UCSD-AML1 (cell line): ENCODE data around the gene SLC7A14.

Experiments used
- DNase-seq: peaks from one replicate; lab custom pipeline; 2025; ENCODE audit not compliant: unreplicated experiment; lab: John Stamatoyannopoulos, UW

The SLC7A14 gene

DNA sequence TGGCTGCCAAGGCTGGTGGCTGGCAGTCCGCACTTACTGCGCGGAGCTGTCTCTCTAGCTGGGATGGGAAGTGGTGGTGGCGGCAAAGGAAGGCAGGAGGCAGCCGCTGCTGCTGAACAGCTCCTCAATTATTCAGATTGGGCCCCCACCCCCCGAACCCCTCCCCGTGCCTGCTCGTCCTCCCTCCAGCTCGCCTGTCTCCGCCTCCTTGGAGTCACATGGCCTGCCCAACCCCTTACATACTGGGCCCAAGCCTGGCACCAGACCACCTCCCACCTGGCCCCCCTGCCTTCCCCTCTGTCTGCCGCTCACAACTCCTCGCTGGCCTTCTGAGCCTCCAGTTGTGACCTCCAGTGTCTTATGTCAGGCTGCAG is at the start of gene SLC7A14:
SLC7A14 (minus strand) TSS at position 139 of the 374 bp plus-strand sequence. CDS start 59,139 bp downstream, outside the sequence.
- no peak for DNase-seq

DNA sequence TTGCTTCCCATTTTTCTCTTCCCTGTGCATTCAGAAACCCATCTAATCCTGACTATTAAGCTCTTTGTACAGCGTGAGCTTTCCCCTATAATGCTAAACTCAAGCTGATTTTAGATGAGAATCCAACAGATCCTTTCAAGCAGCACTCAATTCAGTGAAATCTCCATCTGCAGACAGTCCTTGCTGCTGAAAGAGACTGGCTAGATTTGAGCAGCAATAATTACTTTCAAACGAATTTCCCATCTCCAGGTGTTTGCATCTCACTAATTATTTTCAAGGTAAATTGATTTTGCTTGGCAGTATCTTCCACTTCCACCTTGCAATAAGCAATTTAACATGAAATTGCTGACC is 49.5 kb upstream of the SLC7A14 start:
- DNase-seq = no peak

DNA sequence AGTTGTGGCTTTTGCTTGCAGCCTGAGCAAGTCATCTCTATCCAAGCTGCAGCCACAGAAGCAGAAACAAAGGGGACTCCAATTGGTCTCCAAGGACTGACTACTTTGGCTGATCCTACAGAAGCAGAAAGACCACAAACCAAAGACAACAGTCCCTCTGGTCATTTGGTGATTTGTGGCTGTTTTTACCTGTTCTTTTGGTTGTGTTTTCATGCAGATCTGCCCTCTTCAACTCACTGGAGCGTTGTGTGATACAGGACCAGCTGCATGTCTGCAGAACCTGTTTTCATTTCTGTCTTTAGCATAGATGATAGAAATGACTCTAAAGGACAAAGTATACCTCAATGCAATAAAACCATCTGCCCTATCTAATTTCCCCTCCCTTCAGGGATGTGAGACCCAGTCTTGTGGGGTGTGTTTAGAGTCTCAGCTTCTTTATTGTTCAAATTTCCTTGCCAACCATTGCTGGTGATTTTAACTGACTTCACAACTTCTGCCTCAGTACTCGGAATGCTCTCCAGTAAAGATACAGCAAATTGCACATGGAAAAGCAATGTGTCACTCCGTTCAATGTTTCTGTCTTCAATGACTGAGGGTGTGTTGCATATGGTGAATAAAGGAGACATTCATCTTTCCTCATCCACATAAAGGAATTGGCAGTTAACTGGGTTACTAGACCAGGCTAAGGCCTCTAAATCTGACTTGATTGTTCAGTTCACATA is 48.9 kb upstream of the SLC7A14 start:
- no peak for DNase-seq

DNA sequence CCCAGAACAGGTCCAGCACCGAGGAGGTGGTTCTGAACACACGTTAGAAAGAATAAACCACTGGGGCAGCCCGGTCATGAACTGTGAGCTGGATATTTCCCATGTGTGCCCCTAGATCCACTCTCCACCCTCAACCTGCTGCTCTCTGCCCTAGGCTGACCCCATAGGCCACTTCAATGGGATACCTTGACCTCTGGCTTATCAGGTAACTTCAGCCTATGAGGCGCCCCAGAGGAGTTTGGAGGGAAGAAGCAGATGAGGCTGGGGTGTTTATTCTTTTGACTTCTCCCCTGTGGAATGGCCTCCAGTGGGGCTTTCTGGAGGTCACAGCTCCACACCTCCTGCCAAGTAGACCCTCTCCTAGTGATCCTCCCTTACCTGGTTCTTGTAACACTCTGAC is 47.7 kb upstream of the SLC7A14 start:
- DNase-seq = no peak

DNA sequence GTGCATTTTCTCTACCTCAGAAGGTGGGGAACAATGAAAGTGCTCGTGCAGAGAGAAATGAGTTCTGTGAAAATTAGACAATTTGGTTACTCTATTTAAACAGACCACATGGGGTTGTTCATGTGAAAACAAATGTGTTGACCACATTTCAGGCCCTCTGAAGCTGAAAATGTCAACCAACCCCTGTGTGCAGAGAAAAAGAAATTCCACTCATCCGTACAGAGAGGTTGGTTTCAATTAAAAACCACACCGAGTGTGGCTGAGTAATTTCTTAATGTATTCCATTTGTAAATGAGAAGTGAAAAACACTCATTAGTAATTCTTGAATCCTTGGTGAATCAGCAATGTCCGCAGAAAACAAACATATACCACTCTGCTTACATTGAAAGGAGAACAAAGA is 46.9 kb upstream of the SLC7A14 start:
- no peak for DNase-seq

DNA sequence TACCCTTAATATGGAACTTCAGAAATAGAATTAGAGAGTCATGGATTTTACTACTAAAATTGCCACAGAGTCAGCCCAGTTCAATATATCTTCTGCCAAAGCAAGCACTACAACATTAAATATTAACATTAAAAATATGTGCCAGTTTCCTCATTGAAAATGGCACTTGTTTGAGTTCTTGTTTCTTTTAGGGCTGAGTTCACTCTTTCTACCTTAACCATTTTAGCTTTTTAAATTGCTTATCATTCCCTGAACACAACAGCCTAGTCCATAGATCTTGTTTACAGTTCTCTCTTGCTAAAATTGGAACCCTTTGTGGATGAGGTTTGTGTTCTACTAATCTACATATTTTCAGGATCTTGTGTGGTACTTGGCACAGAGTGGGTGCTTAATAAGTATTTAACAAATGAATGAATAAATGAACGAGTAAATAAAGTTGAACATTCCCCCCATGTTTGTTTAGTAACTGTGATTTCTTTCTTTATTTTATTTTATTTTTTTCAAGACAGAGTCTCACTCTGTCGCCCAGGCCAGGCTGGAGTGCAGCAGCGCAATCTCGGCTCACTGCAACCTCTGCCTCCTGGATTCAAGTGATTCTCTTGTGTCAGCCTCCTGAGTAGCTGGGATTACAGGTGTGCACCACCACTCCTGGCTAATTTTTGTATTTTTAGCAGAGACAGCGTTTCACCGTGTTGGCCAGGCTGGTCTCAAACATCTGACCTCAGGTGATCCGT is 46.0 kb upstream of the SLC7A14 start:
- DNase-seq = no peak

DNA sequence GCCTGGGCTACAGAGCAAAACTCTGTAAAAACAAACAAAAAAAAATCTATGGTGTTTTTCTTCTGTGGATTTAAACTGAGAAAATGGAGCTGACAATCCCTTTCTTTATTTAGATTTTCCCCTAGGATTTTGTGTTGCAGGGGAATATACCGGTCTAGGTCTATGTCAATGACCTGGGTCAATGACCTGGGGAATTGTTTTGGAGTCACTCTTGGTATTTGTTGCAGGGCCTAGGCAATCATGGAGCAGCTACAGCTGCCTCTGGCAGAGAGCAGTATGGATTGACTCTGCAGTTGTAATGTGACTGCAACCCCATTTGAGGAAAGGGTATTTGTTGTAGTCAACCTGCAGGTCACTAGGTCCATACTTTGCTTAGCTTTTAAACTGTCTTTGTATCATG is 37.6 kb upstream of the SLC7A14 start:
- DNase-seq = no peak

DNA sequence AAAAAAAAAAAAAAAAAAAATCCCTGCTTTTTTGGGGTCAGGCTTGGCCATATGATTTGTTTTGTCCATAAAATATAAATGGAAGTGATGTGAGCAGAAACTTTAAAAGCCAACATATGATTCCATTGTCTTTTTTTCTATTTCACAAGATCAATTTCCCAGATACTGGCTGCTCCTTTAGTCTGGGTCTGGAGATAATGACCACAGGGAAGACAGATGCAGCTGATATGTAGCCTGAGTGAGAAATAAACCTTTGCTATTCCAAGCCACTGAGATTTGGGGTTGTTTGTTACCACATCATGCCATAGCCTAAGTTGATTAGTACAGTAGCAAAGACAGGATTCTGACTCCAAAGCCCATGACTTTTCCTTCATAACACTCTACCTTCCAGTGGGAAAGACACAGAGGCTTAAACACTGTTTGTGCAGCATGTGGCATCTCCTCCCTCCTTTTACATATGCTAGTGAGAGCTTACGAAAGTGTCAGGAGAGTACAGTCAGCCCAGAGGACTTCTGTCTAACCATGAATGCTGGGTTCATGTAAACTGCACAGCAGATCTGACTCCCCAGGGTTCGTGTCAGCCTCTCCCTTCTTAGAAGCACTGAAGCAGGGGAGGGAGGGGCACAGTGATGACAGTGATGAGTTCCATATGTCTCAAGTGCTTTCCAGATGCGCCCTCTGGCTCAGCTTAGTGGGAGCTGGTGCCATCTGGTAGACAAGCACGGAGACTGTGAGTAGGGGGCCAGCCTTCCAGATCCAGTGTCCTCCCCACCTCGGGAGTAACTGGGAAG is 36.7 kb upstream of the SLC7A14 start:
- no peak for DNase-seq

DNA sequence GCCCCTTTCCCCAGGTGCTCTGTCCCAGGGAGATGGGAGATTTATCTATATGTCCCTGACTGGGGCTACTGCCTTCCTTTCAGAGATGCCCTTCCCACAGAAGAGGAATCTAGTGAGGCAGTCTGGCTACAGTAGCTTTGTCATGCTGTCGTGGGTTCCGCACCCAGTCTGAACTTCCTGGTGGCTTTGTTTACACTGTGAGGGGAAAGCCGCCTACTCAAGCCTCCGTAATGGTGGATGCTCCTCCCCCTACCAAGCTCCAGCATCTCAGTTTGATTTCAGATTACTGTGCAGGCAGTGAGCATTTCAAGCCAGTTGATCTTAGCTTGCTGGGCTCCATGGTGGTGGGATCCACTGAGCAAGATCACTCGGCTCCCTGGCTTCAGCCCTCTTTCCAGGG is 35.4 kb upstream of the SLC7A14 start:
- no peak for DNase-seq

DNA sequence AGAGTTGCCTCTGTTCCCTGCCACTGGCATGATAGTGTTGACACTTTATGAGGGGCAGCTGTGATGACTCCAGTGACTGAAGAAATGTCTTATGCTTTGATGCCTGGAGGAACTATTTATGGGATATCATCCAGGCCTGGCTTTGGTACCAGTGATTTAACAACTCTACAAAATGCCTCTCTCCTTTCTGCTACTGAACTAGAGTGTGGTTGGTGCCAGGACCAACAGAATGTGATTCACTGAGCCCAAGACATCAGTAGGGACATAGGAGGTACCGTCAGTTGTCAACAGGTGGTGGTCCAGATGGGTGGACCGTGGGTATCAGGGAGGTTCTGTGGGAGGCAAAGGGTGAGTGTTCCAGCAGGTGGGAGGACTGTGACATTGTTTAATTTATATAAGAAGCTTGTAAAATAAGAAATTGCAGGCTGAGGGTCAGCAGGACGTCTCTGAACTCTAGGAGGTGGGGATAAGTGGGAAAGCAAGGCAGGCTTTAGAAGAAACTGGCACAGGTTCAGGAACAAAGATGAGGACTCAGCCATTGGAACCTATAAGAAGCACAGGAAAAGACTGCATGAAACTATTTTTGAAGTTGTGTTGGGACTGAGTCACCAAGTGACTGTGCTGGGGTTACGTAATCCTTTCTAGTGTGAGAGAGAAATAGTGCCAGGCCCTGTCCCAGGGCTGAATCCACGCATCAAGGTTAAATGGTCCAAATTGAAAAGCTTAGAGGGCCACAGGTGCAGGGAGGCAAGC is 28.5 kb upstream of the SLC7A14 start:
- DNase-seq = no peak

DNA sequence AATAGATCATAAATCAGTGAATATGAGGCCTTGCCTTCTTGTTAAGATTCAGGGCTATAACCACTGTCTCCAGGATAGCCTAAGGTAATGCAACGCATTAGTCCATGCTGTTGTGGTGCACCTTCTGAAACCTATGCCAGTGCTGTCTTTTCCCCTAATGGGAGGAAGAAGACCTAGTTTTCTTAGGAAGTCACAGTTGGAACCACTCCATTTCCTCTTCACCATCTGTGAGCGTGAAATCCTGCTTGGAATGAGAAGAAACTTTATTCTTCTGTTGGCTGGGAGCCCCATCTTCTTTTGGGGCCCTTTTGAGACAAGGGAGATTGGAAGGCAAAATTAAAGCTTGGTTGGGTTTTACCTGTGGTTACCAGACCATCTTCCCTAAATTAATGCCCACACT is 25.9 kb upstream of the SLC7A14 start:
- no peak for DNase-seq

DNA sequence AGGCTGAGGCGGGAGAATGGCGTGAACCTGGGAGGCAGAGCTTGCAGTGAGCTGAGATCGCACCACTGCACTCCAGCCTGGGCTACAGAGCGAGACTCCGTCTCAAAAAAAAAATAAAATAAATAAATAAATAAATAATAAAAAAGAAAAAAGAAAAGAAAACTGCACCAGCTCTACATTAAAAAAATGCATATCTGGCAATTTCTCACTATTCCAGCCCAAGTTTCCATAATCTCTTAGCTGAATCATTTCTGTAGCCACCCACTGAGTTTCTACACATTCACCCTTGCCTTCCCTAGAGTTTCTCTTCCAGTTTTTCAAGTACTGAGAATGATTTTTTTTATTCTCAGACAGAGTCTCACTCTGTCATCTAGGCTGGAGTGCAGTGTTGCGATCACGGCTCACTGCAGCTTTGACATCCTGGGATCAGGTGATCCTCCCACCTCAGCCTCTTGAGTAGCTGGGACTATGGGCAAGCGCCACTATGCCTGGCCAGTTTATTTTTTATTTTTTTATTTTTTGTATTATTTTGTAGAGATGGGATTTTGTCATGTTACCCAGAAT is 24.5 kb upstream of the SLC7A14 start:
- DNase-seq = no peak

DNA sequence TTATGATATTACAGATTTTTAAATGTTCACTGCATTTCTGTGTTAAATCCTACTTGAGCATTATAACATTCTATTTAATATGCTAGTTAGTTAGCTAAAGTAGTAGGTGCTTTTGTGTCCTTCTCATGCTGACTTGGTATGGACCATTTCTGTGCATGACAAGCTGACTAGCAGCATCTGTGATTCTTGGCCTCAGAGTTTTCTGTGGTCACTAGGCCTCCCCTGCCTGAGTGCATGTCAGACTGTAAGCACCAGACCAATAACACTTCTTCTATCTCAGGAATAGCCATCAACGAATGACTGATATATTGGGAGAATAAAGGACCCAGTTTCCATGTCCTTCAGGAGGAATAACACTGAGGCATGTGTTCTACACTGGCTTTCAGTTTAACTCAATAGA is 22.6 kb upstream of the SLC7A14 start:
- DNase-seq = no peak

DNA sequence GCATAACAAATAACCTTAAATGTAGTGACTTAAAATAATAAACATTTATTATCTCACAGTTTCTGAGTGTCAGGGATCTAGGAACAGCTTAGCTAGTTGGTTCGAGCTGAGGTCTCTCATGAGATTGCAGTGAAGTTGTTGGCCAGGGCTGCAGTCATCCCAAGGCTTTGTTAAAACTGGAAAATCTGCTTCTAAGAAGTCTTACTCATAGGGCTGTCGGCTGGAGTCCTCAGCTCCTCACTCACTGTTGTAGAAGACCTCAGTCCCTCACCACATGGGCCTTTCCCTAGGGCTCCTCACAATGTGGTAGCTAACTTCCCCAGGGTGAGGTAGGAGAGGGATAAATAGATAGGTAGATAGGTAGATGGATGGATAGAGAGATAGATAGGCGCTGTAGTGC is 20.8 kb upstream of the SLC7A14 start:
- no peak for DNase-seq

DNA sequence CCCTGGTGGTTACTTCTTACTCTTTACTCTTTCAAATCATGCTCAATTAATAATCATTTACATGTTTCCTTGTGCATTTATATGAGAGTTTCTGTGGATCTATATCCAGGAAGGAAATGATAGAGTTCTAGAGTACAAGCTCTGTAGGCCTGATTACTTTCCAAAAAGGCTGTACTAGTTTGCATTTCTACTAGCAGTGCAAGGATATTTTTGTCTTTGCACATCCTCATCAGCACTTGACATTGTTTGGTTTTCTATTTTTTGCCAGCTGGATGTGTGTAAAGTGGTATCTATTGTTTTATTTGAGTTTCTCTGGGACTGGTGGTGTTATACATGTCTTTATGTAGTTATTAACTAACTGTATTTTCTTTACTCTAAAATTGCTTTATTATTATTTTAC is 19.6 kb upstream of the SLC7A14 start:
- no peak for DNase-seq

DNA sequence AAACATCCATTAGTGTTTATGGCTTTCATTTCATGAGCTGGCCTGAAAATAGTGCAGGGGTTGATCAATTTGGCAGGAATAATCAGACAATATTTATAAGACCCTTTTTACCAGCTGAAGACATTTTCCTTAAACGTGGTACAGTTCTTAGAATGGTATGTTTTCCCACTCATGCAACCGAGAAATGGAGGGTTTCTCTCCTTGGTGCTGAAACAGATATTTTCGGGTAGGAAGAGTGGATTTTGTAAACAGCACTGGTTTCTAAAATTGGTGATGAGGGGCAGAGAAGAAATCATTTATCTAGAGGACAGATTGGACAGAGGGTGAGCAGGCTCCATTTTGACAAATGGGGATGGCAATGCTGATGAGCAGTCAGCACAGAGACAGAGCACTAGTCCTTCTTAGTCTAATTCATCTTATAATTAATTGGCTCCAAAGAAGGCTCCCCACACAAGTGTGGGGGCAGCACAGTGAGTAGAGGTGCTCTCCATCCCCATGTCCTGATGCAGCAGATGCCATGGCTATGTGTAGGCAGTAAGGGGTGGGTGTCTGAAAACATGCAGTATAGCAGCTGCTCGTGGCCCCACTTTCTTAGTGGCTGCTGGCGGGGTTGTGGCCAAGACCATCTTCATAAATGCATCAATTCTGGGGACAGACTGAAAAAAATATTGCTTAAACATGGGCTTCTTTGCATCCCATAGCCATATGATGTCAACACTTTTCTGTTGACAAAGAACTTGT is 18.1 kb upstream of the SLC7A14 start:
- DNase-seq = no peak

DNA sequence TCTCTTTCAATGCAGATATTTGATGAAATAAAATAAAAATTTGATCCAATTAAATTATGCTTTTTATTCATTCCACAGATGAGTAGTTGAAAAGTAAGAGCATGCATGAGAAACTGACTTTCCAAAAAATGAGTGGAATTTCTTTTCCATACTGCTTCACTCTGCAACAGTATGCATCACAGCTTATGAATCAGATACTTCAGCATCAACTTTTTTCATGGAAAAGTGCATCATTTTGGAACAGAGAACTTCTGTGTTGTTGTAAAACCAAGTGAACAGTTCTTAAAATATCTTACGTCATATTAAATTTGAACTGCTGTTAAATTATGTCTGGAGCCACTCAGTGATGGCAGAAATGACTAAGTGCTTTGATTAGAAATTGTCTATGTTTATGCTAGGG is 16.7 kb upstream of the SLC7A14 start:
- DNase-seq = no peak

DNA sequence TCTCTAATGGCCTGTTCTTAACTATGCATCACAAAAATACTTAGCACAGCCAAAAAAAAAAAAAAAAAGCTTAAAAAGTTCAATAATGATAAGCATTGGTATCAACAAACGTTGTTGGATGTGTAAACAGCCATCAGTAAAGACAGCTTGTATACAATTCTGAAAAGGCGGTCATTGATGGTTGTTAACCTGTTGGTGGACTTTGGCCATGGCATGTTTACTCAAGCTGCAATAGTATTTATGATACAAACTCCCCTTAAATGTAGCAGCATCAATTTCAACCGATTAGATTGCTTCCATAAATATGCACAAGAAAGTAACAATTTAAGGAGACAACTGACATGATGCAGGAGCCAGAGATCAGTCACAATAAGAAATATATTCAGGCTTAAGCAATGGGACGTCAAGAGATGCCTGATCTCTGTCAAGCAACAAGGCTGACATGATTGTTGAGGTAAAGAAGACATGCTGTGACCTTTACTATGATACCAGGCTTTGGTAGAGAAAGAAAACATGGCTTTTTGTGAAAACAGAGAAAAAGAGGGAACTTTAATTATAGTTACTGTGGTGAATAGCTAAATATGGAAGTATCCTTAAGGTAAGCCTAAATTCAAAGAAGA is 14.2 kb upstream of the SLC7A14 start:
- no peak for DNase-seq

DNA sequence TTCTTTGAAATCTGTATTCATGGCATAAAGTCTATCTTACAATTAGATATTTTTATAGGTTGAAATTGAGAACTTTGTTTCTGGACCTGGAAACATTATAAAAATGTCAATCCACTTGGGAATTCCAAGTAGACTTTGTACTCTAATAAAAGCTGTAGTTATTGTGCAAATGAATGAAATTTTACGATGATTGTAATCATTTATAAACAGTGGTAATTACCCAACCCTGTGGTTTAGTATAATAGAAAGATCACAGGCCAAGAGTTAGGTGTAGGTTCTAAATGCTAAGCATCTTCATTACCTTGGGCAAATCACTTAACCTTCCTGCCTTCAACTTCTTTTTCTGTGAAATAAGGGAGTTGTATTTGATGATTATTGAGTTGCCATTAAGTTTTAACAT is 13.2 kb upstream of the SLC7A14 start:
- no peak for DNase-seq

DNA sequence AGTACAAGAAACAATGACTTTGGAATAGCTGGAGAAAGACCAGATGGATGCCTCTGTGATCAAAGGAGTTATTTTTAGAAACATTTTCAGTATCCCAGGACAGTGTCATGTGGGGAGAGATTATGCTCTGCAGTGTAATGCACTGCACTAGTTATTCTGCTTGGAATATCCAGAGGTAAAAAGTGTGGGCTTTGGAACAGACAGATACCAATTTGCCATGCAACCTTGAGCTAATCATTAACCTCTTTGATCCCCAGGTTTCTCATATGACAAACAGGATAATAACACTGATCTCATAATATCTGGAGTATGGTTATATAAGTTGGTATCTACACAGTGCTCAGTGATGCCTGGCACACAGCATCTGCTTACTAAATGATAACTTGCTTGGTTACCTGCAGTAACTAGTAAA is 12.2 kb upstream of the SLC7A14 start:
- DNase-seq = no peak
